Cardiac muscle cell (in vitro differentiated cells and primary cell): ENCODE results near the gene EPB41. TPM values are rescaled to one million over a fixed set of nuclear protein-coding genes. Genes with fewer than 3 reads are reported as not detected.
A peak's percentile ranks its signal among the peaks of the same experiment; 100 is the strongest.

Experiments used
- DNase-seq, 2 donors: peaks; one replicate each; pipeline versions ENCODE4 v3.0.0 to v3.0.0-alpha.2; 2010 to 2017; ENCODE audit warnings: low read depth in 1 of 2, low spot score in 1 of 2
- H3K27ac ChIP-seq: fragments of 200-600 bp; sonication (generic); 2 replicates; pipeline ENCODE4 v1.5.1; 2016
- H3K27me3 ChIP-seq: fragments of 200-600 bp; sonication (generic); 2 replicates; pipeline ENCODE4 v1.6.0; 2016; ENCODE audit warnings: control low read depth
- H3K36me3 ChIP-seq: fragments of 200-600 bp; sonication (generic); 2 replicates; pipeline ENCODE4 v1.5.1; 2016; ENCODE audit warnings: control low read depth
- H3K4me1 ChIP-seq: fragments of 200-600 bp; sonication (generic); 2 replicates; pipeline ENCODE4 v1.8.1; 2017; ENCODE audit warnings: low read depth, mild to moderate bottlenecking, mixed run types
- H3K4me3 ChIP-seq: fragments of 200-600 bp; sonication (generic); 2 replicates; pipeline ENCODE4 v1.5.1; 2016; ENCODE audit warnings: mild to moderate bottlenecking
- H3K9me3 ChIP-seq: fragments of 200-600 bp; sonication (generic); 2 replicates; pipeline ENCODE4 v1.5.1; 2017; ENCODE audit warnings: low read depth, mild to moderate bottlenecking, control low read depth
- polyA plus RNA-seq: library from polyadenylated mRNA; unstranded; fragments of >200 nt; fragmentation: Nextera tagmentation; extraction: Ambion mirVana; gene quantifications from 2 replicates; pipeline ENCODE4 v1.2.1, GENCODE V29; 2016
- total RNA-seq: library from RNA; depleted of rRNA; stranded (reverse); fragments of >200 nt; gene quantifications from 2 replicates; pipeline ENCODE4 v1.2.3, GENCODE V29; 2016
- TF ChIP-seq, protein P1 (sequence below): IDR thresholded peaks from 2 replicates; pipeline ENCODE4 v1.5.1; 2012; ENCODE audit warnings: low read depth, mild to moderate bottlenecking, low read length

EPB41 gene
- total RNA-seq = 35.8 and 50.5 TPM in 2 replicates
- polyA plus RNA-seq = 15.4 and 27.6 TPM in 2 replicates

DNA sequence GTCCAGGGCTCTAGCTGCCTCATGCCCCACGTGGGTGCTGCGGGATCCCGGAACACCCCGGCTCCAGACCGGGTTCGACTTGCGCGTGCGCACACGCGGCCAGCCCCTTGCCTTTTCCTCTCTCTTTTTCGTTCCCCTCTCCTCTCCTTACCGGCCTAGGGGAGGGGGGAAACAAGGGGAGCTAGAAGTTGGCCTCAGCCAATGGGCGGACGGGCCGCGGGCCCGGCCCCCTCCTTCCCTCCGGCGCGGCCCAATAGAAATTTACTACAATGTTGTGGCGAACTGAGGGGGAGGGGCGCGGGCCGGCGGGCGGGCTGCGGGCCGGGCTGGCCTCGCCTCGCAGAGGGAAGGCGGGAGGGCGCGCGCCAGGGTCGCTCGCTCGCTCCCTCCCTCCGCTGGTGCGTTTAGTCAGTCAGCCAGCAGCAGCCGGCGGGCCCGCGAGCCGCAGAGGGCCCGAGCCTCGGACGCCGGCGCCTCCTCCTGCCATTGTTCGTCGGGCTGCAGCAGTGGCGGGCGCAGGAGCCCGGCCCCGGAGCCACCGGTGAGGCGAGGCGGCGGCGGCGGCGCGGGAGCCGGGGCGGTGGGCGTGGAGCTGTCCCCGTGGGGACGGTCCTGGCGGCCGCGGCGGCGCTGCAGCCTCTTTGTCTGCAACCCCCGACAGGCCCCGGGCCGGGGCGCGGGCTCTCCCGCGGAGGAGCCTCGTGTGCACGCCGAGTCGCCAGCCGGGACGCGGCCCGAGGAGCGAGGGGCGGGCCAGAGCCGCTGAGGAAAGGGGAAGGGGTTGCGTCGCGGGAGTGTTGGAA, at the start of gene EPB41:
Gene EPB41, plus strand, starts transcription at position 342 of the 803 bp plus-strand sequence. CDS start 72,869 bp downstream, outside the sequence.
- H3K36me3 ChIP-seq = no peaks in the 10 kb centered on the region
- no peaks in the 10 kb centered on the region for H3K27me3 ChIP-seq
- peak within 1 kb of the TSS; percentile 59 for H3K4me3 ChIP-seq
- H3K9me3 ChIP-seq = no peaks in the 10 kb centered on the region
- peak; percentile 95 to 97 for DNase-seq
- peaks cover 7% of the 10 kb centered on the region for H3K4me1 ChIP-seq
- peak within 1 kb of the TSS; percentile 84 for H3K27ac ChIP-seq
- TF ChIP-seq, protein P1, sequence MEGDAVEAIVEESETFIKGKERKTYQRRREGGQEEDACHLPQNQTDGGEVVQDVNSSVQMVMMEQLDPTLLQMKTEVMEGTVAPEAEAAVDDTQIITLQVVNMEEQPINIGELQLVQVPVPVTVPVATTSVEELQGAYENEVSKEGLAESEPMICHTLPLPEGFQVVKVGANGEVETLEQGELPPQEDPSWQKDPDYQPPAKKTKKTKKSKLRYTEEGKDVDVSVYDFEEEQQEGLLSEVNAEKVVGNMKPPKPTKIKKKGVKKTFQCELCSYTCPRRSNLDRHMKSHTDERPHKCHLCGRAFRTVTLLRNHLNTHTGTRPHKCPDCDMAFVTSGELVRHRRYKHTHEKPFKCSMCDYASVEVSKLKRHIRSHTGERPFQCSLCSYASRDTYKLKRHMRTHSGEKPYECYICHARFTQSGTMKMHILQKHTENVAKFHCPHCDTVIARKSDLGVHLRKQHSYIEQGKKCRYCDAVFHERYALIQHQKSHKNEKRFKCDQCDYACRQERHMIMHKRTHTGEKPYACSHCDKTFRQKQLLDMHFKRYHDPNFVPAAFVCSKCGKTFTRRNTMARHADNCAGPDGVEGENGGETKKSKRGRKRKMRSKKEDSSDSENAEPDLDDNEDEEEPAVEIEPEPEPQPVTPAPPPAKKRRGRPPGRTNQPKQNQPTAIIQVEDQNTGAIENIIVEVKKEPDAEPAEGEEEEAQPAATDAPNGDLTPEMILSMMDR = no peak

DNA sequence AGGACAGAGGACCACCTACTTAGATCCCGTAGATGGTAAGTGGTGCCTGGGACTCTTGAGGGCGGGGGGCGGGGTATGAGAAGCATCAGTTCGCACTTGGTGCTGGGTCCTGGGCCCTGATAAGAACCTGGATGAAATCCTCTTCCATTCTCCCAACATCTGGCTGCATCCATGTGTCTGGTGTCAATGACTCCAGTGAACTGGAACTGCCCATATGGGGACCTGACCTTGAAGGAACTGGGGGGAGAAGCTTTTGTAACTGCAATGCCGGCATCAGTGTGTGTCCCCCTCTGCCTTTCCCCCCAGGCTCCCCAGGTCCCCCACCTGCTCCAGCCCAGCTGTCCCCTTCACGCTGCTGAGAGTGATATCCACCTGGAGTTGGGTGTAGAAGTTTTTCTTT, 49.7 kb upstream of the EPB41 start:
- no peaks in the 10 kb centered on the region for H3K27me3 ChIP-seq
- no peak overlapping the region for H3K4me3 ChIP-seq
- no peak overlapping the region for H3K27ac ChIP-seq
- no peaks in the 10 kb centered on the region for H3K4me1 ChIP-seq
- no peaks in the 10 kb centered on the region for H3K9me3 ChIP-seq
- no peaks in the 10 kb centered on the region for H3K36me3 ChIP-seq
- TF ChIP-seq, protein P1 = no peak
- DNase-seq = no peak

DNA sequence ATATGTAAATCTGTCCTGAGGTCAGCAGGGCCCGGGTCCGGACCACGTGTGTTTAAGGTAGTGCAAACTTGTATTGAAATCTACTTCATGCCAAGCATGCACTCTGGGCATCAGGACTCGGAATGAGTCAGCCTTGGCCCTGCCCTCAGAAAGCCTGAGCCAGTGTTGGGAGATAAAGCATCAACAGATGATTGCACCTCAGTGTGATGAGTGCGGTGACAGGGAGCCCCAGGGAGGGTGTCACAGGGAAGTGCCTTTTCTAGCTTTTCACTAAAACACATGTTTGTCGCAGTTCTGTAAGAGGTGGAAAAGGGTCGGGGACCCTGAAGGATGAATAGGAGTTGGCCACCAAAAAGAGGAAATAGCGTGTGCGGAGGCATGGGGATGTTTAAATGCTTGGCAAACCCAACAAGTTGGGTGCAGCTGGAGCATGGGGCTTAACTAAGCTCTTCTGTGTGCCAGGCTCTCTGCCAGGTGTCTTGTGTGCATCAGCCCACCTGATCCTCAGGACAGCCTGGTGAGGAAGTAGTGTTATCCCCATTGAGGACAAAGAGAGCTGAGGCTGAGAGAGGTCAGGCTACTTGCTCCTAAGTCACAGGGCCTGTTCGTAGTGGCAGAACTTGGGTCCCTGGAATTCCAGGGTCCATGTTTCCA, 48.2 kb upstream of the EPB41 start:
- TF ChIP-seq, protein P1 = no peak
- H3K27ac ChIP-seq = no peak overlapping the region

DNA sequence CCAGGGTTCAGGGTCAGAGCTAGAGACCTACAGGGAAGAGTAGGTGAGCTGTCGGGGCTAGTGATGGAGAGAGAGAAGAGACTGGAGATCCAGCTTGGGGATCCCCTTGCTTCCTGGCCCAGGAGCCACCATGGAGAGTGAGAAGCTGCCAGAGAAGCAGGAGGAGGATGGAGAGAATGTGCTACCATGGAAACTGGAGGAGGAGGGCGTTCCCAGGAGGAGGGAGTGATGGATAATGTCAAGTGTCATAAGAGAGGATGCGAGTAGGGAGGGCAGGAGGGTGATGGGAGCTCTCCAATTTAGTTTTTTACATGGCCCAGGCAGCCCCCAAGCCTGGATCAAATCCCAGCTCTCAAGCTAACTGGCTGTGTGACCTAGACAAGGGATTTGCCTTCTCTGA, 46.5 kb upstream of the EPB41 start:
- no peaks in the 10 kb centered on the region for H3K4me1 ChIP-seq
- no peak for DNase-seq
- H3K27ac ChIP-seq = no peak overlapping the region
- H3K4me3 ChIP-seq = no peak overlapping the region
- TF ChIP-seq, protein P1 = no peak
- H3K27me3 ChIP-seq = no peaks in the 10 kb centered on the region
- no peaks in the 10 kb centered on the region for H3K9me3 ChIP-seq
- no peaks in the 10 kb centered on the region for H3K36me3 ChIP-seq

More for the DNA sequence above, 48.2 kb upstream of the EPB41 start:
- Histone ChIP-seq H3K9me3 (no peaks in the 10 kb centered on the region), H3K36me3 (no peaks in the 10 kb centered on the region), H3K27me3 (no peaks in the 10 kb centered on the region), H3K4me1 (no peaks in the 10 kb centered on the region), H3K4me3 (no peak overlapping the region)
- DNase-seq = no peak

DNA sequence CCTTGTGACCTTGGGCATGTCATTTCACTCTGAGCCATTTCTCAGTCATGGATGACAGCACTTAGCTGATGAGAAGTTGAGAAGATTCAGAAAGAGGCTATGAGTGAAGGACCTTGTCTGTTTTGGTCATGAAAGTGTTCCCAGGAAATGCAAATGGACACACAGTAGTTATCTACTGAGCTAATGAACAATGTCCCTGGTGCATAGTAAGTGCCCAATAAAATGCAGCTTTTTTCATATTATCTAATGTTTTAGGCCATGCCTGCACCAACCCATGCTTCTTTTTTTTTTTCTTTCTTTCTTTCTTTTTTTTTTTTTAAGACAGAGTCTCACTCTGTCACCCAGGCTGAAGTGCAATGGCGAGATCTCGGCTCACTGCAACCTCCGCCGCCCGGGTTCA, 44.4 kb upstream of the EPB41 start:
- Histone ChIP-seq H3K9me3 (no peaks in the 10 kb centered on the region), H3K27ac (no peak overlapping the region), H3K36me3 (no peaks in the 10 kb centered on the region), H3K4me1 (no peaks in the 10 kb centered on the region), H3K4me3 (no peak overlapping the region), H3K27me3 (no peaks in the 10 kb centered on the region)
- TF ChIP-seq, protein P1 = no peak
- DNase-seq = no peak
